Measurements from ENCODE around the gene TMX3. TPM values are rescaled to one million over a fixed set of nuclear protein-coding genes. Genes with fewer than 3 reads are reported as not detected.

Gene TMX3
- total RNA-seq, 1 donor from 2014 or later: 64.6 TPM

DNA sequence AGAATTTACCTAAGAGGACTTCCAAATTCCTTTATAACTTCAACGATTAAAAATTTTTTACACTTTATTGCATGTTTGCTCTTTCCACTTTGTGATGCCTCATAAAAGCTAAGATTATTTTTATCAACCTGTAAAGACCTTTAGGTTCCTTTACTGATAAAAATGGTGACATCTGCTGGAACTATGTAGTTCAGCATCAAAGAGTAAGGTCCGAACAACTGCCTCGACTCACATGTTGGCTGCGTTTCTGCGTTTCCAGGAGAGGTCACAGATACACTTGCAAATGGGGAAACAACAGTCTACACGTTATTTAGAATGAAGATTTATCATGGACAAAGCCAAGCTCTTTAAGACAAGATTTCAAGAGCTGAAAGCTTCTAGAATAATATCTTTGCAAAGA is 18.8 kb upstream of the TMX3 start:
- H3K9ac ChIP-seq (ENCODE audit: low read length): no peak overlapping the region
- H3K4me3 ChIP-seq (ENCODE audit: insufficient read depth, low read depth, low read length): no peak overlapping the region
- no peak overlapping the region for H2AFZ ChIP-seq (ENCODE audit: low read depth, low read length)
- no peaks in the 10 kb centered on the region for H3K36me3 Mint-ChIP-seq (ENCODE audit: low read depth, unreplicated experiment)
- H3K4me3 Mint-ChIP-seq (ENCODE audit: unreplicated experiment): no peak overlapping the region
- no peaks in the 10 kb centered on the region for H3K27me3 Mint-ChIP-seq (ENCODE audit: low read depth, unreplicated experiment)
- H3K4me1 ChIP-seq (ENCODE audit: insufficient read depth, low read length): peaks cover 5% of the 10 kb centered on the region
- H3K9me3 Mint-ChIP-seq (ENCODE audit: unreplicated experiment): no peaks in the 10 kb centered on the region
- peak overlapping the region; percentile 40 for H3K4me2 ChIP-seq (ENCODE audit: low read length)
- peak; percentile 9 for DNase-seq (ENCODE audit: low read depth)
- no peaks in the 10 kb centered on the region for H3K36me3 ChIP-seq (ENCODE audit: insufficient read depth, low read length)
- no peaks in the 10 kb centered on the region for H3K9me3 ChIP-seq (ENCODE audit: insufficient read depth, low read depth, low read length)
- H3K27ac ChIP-seq (ENCODE audit: low read depth, low read length): no peak overlapping the region
- no peak for FAIRE-seq
- H3K79me2 ChIP-seq (ENCODE audit: insufficient read depth, low read length): no peaks in the 10 kb centered on the region
- TF ChIP-seq, protein P1, sequence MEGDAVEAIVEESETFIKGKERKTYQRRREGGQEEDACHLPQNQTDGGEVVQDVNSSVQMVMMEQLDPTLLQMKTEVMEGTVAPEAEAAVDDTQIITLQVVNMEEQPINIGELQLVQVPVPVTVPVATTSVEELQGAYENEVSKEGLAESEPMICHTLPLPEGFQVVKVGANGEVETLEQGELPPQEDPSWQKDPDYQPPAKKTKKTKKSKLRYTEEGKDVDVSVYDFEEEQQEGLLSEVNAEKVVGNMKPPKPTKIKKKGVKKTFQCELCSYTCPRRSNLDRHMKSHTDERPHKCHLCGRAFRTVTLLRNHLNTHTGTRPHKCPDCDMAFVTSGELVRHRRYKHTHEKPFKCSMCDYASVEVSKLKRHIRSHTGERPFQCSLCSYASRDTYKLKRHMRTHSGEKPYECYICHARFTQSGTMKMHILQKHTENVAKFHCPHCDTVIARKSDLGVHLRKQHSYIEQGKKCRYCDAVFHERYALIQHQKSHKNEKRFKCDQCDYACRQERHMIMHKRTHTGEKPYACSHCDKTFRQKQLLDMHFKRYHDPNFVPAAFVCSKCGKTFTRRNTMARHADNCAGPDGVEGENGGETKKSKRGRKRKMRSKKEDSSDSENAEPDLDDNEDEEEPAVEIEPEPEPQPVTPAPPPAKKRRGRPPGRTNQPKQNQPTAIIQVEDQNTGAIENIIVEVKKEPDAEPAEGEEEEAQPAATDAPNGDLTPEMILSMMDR (IDR thresholded peaks at IDR 0.05; ENCODE audit: insufficient read depth, low read depth, low read length): no peak
- TF ChIP-seq EZH2 (IDR thresholded peaks at IDR 0.05; ENCODE audit: insufficient read depth, low read length): no peak
- no peak overlapping the region for H3K27ac Mint-ChIP-seq (ENCODE audit: unreplicated experiment)
- H3K4me1 Mint-ChIP-seq (ENCODE audit: low read depth, unreplicated experiment): no peaks in the 10 kb centered on the region
- H3K27me3 ChIP-seq (ENCODE audit: insufficient read depth, low read length): no peaks in the 10 kb centered on the region
- no peaks in the 10 kb centered on the region for H4K20me1 ChIP-seq (ENCODE audit: insufficient read depth, low read length)

DNA sequence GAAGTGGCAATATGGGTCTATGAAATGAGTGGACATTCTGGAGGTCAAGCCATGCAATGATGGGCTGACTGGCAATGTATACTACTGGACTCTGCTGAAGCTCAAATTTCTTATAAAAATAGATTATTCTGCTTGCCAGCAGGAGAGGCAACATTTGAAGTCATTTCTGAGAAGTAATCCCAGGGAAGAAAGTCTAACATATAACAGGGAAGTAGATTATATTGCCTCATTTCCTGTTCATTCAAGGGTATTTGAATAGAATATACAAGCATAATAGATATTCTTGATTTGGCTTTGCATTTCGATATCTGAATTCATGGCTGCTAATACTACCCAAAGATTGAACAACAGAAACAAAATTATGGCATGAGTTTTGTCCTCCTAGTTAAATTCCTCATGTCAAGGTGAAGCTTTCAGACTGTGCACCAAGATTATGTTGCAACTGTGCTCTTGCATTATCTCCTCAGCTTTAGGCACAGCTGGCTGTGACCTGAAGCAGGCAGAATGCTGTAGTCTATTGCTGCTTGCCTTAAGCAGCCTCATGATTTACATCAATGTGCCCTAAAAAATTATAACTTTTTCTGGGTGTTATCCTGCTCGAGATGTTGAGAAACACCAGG is 13.3 kb upstream of the TMX3 start:
- Mint-ChIP-seq H3K36me3 (ENCODE audit: low read depth, unreplicated experiment) (no peaks in the 10 kb centered on the region), H3K9me3 (ENCODE audit: unreplicated experiment) (no peaks in the 10 kb centered on the region), H3K27ac (ENCODE audit: unreplicated experiment) (no peak overlapping the region), H3K27me3 (ENCODE audit: low read depth, unreplicated experiment) (no peaks in the 10 kb centered on the region), H3K4me3 (ENCODE audit: unreplicated experiment) (no peak overlapping the region), H3K4me1 (ENCODE audit: low read depth, unreplicated experiment) (peaks cover 20% of the 10 kb centered on the region)
- no peaks in the 10 kb centered on the region for H3K79me2 ChIP-seq (ENCODE audit: insufficient read depth, low read length)
- no peak overlapping the region for H3K4me3 ChIP-seq (ENCODE audit: insufficient read depth, low read depth, low read length)
- FAIRE-seq (no peak), DNase-seq (ENCODE audit: low read depth) (no peak)
- H3K27me3 ChIP-seq (ENCODE audit: insufficient read depth, low read length): no peaks in the 10 kb centered on the region
- no peak overlapping the region for H3K9ac ChIP-seq (ENCODE audit: low read length)
- H3K4me1 ChIP-seq (ENCODE audit: insufficient read depth, low read length): peaks cover 2% of the 10 kb centered on the region
- no peaks in the 10 kb centered on the region for H4K20me1 ChIP-seq (ENCODE audit: insufficient read depth, low read length)
- TF ChIP-seq EZH2 (IDR thresholded peaks at IDR 0.05; ENCODE audit: insufficient read depth, low read length): no peak
- TF ChIP-seq, protein P1 (IDR thresholded peaks at IDR 0.05; ENCODE audit: insufficient read depth, low read depth, low read length): no peak
- H2AFZ ChIP-seq (ENCODE audit: low read depth, low read length): no peak overlapping the region
- H3K4me2 ChIP-seq (ENCODE audit: low read length): no peak overlapping the region
- H3K27ac ChIP-seq (ENCODE audit: low read depth, low read length): no peak overlapping the region
- H3K9me3 ChIP-seq (ENCODE audit: insufficient read depth, low read depth, low read length): no peaks in the 10 kb centered on the region
- H3K36me3 ChIP-seq (ENCODE audit: insufficient read depth, low read length): no peaks in the 10 kb centered on the region

DNA sequence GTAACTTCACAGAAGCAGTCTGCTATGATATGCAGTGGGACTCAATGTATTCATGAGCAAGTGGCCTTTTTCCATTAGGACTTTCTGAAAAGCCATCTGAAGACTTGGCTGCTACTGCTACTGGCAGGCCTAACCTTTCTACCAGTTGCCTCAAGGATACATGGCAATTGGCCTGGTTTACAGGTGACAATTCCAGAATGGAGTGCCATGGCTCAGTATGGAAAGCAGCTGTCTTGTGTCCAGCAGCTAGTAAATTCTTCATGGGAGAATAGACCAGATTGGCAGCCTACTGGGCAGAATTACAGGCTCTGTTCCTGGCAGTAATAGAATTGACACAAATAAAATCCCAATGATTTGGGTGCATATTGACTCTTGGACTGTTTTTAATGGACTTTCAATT is 12.6 kb upstream of the TMX3 start:
- Histone ChIP-seq H3K36me3 (ENCODE audit: insufficient read depth, low read length) (no peaks in the 10 kb centered on the region), H3K4me1 (ENCODE audit: insufficient read depth, low read length) (peaks cover 2% of the 10 kb centered on the region), H3K4me3 (ENCODE audit: insufficient read depth, low read depth, low read length) (no peak overlapping the region), H3K27ac (ENCODE audit: low read depth, low read length) (no peak overlapping the region), H3K9me3 (ENCODE audit: insufficient read depth, low read depth, low read length) (no peaks in the 10 kb centered on the region), H3K9ac (ENCODE audit: low read length) (no peak overlapping the region), H3K4me2 (ENCODE audit: low read length) (no peak overlapping the region), H3K79me2 (ENCODE audit: insufficient read depth, low read length) (no peaks in the 10 kb centered on the region), H4K20me1 (ENCODE audit: insufficient read depth, low read length) (no peaks in the 10 kb centered on the region), H3K27me3 (ENCODE audit: insufficient read depth, low read length) (no peaks in the 10 kb centered on the region), H2AFZ (ENCODE audit: low read depth, low read length) (no peak overlapping the region)
- no peaks in the 10 kb centered on the region for H3K36me3 Mint-ChIP-seq (ENCODE audit: low read depth, unreplicated experiment)
- no peak overlapping the region for H3K4me3 Mint-ChIP-seq (ENCODE audit: unreplicated experiment)
- H3K9me3 Mint-ChIP-seq (ENCODE audit: unreplicated experiment): no peaks in the 10 kb centered on the region
- peaks cover 20% of the 10 kb centered on the region for H3K4me1 Mint-ChIP-seq (ENCODE audit: low read depth, unreplicated experiment)
- no peaks in the 10 kb centered on the region for H3K27me3 Mint-ChIP-seq (ENCODE audit: low read depth, unreplicated experiment)
- no peak overlapping the region for H3K27ac Mint-ChIP-seq (ENCODE audit: unreplicated experiment)
- TF ChIP-seq, protein P1 (IDR thresholded peaks at IDR 0.05; ENCODE audit: insufficient read depth, low read depth, low read length): no peak
- no peak for TF ChIP-seq EZH2 (IDR thresholded peaks at IDR 0.05; ENCODE audit: insufficient read depth, low read length)
- DNase-seq (ENCODE audit: low read depth): no peak
- no peak for FAIRE-seq

Data from astrocyte (in vitro differentiated cells and primary cell).